NCI-H510A treated with DMSO at 0.1 percent for 48 hours (cell line): ENCODE measurements around the gene AFG3L2.

ENCODE experiments used
- DNase-seq: peaks from one replicate; lab custom pipeline; 2025; lab: John Stamatoyannopoulos, UW

The AFG3L2 gene

GRCh38 chr18:12325726-12326245, 51.2 kb downstream of the AFG3L2 start:
- no peak for DNase-seq

- DNase-seq, result no peak
Observed at GRCh38 chr18:12324991-12325725, 51.9 kb downstream of the AFG3L2 start.

DNA sequence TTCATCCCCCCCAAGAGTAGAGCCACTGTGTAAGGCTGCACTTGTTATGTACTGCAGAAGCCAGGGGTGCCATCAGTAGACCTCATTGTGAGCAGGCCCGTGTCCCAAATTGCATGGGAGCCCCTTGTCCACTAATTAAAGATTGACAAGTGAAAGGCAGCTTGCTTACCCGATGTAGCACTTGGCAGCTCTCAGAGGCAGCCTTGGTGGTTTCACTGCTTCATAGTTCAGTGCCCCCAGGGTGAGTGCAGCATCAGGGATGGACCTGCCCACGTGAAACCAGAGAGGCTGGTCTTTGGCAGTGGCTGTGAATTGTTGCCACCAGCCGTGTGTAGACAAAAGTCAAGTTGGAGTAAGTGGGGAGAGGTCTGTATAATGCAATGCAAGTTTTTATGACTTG, 55.7 kb downstream of the AFG3L2 start:
- DNase-seq, result no peak

- no peak for DNase-seq
Observed at GRCh38 chr18:12318857-12319256, 58.2 kb downstream of the AFG3L2 start.

DNA sequence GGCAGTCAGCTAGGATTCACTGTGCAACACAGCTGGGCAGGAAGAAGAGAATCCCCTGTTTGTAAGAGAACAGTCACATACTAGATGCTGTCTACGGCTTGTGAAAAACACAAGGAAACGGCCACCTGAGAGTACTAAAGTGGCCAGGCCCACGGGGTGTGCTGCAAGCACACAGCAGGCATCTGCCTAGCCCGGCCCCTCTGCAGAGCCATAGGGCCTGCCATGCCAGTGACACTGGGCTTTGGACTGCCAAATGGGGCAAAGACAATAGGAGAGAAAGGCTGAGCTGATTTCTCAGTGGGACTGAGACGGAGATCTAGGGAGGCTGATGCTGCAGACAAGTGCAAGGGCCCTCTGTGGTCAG, 58.7 kb downstream of the AFG3L2 start:
- no peak for DNase-seq

DNA sequence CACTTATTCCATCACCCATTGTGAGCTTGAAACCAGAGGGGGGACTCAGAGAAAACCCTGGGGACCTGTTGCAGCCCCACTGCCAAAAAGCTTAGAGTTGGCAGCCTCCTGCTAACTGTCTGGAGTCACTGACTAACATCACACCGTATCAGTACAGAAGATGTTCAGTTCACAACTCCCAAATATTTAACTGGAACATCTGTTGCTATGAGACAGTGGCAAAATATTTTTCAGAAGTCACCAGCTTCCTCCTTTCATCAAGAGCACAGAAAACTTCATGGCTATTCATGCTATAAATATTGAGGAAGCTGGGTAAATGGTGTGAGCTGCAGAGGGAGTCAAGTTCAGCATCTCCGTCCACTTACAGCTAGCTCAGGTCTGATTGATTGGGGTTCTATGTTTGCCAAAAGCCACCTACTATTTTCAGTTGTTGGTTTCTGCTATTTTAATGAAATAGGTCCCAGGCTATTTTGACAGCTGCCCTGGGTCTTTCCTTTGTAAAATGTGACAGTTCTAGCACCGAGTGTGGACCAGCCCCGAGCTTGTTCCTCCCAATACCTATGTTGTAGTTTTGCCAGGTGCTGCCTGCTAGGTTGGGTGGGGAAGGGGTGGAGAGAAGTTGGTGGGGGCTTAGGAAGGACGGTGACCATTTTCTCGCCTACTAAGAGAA, 59.2 kb downstream of the AFG3L2 start:
- no peak for DNase-seq

- DNase-seq, result no peak
Observed at GRCh38 chr18:12315911-12316310, 61.1 kb downstream of the AFG3L2 start.

- DNase-seq, result no peak
Observed at GRCh38 chr18:12315490-12315889, 61.5 kb downstream of the AFG3L2 start.

- DNase-seq, result no peak
Observed at GRCh38 chr18:12314591-12315305, 62.3 kb downstream of the AFG3L2 start.

DNA sequence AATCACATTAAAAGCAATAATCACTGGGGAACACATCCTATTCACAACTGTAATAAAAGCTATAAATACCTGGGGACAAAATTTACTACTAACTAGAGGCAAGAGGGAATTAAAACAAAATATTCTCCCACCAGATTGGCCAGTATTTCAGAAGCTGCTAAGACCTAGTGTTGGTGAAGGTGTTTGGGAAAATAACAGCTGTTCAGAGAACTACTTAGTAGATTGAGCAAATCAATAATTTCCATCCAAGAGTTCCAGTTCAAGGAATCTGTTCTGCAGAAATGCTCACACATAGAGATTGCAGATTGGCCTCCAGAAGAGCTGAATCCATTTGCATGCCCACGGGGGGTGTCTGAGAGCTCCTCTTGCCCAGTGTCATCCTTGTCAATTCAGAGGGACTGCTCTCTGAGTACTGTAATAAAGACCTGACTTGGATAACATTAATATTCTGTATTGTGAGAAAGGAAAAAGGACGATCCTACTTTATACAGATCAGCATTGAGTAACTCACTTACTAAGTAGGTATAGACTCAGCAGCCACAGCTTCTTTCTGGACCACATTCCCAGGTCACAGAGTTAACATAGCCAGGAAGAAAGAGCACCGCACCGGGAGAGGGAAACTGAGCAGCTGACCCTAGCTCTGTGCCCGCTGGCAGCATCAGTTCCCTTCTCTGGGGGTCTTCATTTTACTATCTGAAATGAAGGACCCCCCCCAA, 63.3 kb downstream of the AFG3L2 start:
- no peak for DNase-seq

DNA sequence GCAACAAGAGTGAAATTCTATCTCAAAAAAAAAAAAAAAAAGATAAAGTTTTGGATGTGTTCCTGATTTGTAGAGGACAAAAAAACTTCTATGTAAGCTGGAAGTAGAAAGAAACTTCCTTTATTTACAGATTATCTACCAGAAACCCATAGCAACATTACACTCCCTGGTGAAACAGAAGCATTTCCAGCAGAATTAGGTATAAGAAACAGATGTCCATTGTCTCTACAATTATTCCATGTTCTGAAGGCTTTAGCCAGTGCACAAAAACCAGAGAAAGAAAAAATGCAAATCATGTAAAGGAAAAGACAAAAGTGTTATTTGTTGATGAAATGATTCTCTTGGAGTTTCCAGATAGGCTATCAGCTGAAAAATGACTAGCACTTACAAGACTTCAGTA, 64.1 kb downstream of the AFG3L2 start:
- DNase-seq, result no peak

DNA sequence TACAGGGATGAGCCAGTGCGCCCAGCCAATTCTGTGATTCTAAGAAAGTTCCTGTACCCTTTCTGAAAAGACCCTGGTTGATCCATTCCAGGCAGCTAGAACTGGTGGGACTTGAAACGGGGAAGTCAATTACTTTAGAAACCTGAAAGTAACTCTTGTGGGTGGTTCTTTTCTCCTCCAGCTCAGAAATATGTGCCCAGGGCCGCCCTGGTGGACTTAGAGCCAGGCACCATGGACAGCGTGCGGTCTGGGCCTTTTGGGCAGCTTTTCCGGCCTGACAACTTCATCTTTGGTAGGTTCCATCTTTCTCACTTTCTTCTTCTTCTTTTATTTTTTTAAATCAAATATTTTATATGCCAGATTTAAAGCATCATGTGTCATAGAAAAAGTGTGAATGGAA, 66.3 kb downstream of the AFG3L2 start:
- DNase-seq, result no peak

DNA sequence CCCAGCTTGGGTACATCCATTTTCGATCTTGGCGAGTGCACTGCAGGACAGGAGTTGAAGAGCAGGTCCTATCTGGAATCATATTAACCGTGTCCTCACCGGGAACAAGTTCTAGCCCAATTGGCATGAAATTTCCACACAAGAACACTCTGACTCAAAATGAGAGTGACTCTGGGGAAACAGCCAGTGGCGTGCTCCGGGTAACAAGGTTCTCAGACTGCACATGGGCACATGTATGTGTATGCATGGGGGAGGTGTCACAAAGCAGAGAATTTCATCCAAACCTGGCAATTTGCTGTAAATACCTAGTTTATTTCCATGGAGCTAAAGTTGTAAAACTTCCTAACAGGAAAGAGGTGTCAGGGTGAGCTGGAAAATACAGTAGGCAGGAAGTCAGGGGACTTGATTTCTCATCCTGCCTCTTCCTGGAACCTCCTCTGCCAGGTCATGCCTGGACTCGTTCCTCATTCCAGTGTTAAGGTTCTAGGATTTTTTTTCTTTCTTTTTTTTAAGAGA, 67.3 kb downstream of the AFG3L2 start:
- DNase-seq, result no peak

DNA sequence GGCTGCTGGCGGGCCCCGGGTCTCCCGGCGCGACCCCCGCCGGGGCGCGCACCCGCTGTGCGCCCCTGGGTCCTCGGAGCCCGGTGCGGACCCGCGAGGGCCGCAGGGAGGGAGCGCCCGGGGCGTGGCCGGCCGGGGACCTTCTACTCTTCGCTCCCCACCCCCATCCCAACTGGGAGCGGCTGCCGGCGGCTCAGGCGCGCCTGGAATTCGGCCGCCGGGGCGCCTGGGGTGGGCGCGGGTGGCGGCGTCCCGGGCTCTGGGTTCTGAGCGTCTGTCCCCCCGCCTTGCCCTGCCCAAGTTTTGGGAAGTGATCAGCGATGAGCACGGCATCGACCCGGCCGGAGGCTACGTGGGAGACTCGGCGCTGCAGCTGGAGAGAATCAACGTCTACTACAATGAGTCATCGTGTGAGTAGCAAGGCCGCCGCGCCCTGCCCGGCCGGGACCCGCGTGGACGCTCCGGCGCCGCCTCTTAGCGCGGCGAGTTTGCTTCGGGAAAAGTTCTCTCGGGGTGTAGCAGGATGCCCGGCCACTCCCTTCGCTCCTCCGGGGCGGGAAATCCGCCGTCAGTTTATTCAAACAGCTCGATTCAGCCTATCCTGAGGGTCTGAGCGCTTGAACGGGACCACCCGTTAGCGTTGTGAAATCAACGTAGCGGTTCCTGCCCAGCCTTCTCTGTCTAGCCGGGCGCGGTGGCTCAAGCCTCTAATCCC, 68.5 kb downstream of the AFG3L2 start:
- no peak for DNase-seq

- peak; percentile 21 for DNase-seq
Observed at GRCh38 chr18:12307701-12308385, 69.2 kb downstream of the AFG3L2 start, which contains the start of gene TUBB6. TSS of gene TUBB6 (plus strand) at chr18:12308241. CDS start at chr18:12308293, 52 bp downstream.

- DNase-seq, result no peak
Observed at GRCh38 chr18:12306752-12307700, 70.0 kb downstream of the AFG3L2 start.

DNA sequence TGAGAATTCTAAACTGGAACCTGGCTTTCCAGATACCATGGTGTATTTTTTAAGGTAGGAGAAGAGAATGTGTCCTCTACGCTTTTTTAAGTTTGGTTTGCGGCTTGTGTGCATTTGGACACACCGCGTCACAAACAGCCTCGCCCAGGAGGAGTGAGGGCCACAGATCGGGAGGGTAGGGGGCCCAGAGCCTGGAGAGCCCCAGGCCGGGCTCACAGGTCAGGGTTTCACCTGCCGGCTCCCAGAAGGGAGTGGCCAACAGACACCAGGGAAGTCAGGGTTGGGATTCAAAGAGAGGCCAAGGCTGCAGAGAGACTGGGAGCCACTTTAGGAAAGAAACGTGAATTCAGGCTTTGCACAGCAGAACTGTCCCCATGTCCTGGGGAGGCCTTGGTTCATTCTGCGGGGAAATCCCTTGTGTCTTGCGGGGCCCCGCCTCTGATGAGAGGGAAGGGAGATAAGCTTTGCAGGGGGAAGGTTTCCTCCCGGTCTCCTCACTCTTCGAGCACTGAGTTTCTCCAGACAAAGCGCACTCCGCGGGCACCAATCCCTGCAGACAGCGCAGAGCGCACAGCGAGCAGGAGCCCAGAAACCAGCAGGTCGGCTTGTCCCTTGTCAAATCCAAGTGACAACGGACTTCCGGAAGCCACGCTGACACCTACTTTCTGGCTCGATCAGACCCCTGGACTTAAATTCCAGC, 70.9 kb downstream of the AFG3L2 start:
- no peak for DNase-seq

- DNase-seq, result no peak
Observed at GRCh38 chr18:12305211-12305610, 71.8 kb downstream of the AFG3L2 start.
